GM12878 (cell line): ENCODE measurements around the gene ATP5MK. TPM values are rescaled to one million over a fixed set of nuclear protein-coding genes. Genes with fewer than 3 reads are reported as not detected.

Source experiments
- ASH2L ChIP-seq: fragments of 300-600, 200-600 bp; sonication (generic); IDR thresholded peaks from 2 replicates; pipeline ENCODE4 v1.6.1; 2017; ENCODE audit warnings: low read depth, mild to moderate bottlenecking, borderline replicate concordance
- CREB1 ChIP-seq: IDR thresholded peaks from 2 replicates; pipeline ENCODE4 v1.6.1; 2012; ENCODE audit warnings: low read depth, mild to moderate bottlenecking, inconsistent platforms
- CREM ChIP-seq: IDR thresholded peaks from 2 replicates; pipeline ENCODE4 v1.6.1; 2014; ENCODE audit warnings: antibody characterized with exemption, low read depth
- FOXM1 ChIP-seq: IDR thresholded peaks from 2 replicates; pipeline ENCODE4 v1.6.1; 2012; ENCODE audit warnings: low read depth, mild to moderate bottlenecking, inconsistent platforms, low read length, moderate library complexity
- GATAD2B ChIP-seq: fragments of 450-650 bp; conservative IDR thresholded peaks from 2 replicates; pipeline ENCODE4 v1.6.1; 2017; ENCODE audit warnings: low read depth, mild to moderate bottlenecking, moderate library complexity
- HCFC1 ChIP-seq: fragments of 150-350 bp; IDR thresholded peaks from 2 replicates; pipeline ENCODE4 v1.6.1; 2014; ENCODE audit warnings: low read length
- IKZF1 ChIP-seq: fragments of 450-650 bp; conservative IDR thresholded peaks from 2 replicates; pipeline ENCODE4 v1.6.1; 2017; ENCODE audit warnings: antibody characterized with exemption, mild to moderate bottlenecking
- KAT2A ChIP-seq: conservative IDR thresholded peaks from 2 replicates; pipeline ENCODE4 v1.6.1; 2011; ENCODE audit warnings: low read depth, low read length; ENCODE audit not compliant: control insufficient read depth
- LARP7 ChIP-seq: fragments of 450-650 bp; IDR thresholded peaks from 2 replicates; pipeline ENCODE4 v1.6.1; 2017; ENCODE audit warnings: mild to moderate bottlenecking
- MXI1 ChIP-seq: fragments of 150-350 bp; IDR thresholded peaks from 2 replicates; pipeline ENCODE4 v1.6.1; 2011; ENCODE audit warnings: low read depth, mild to moderate bottlenecking, inconsistent platforms, low read length, improper control_type of control experiment
- NFYA ChIP-seq: IDR thresholded peaks from 2 replicates; pipeline ENCODE4 v1.6.1; 2011; ENCODE audit warnings: low read depth, mild to moderate bottlenecking, low read length, improper control_type of control experiment, borderline replicate concordance
- NFYB ChIP-seq: IDR thresholded peaks from 2 replicates; pipeline ENCODE4 v1.6.1; 2011; ENCODE audit warnings: low read depth, mild to moderate bottlenecking, low read length, improper control_type of control experiment, moderate library complexity; ENCODE audit not compliant: insufficient read depth
- NR2C1 ChIP-seq: fragments of 450-650 bp; IDR thresholded peaks from 2 replicates; pipeline ENCODE4 v1.6.1; 2017; ENCODE audit warnings: antibody characterized with exemption, mild to moderate bottlenecking, moderate library complexity
- SPI1 ChIP-seq: IDR thresholded peaks from 2 replicates; pipeline ENCODE4 v1.6.1; 2011; ENCODE audit warnings: low read depth, mild to moderate bottlenecking, low read length, moderate library complexity, borderline replicate concordance; ENCODE audit not compliant: insufficient read depth
- TCF3 ChIP-seq: IDR thresholded peaks from 2 replicates; pipeline ENCODE4 v1.6.1; 2012; ENCODE audit warnings: low read depth, mild to moderate bottlenecking, low read length, borderline replicate concordance; ENCODE audit not compliant: insufficient read depth
- YY1 ChIP-seq: IDR thresholded peaks from 2 replicates; pipeline ENCODE4 v1.6.1; 2011; ENCODE audit warnings: low read depth, mild to moderate bottlenecking, low read length
- ZNF274 ChIP-seq: IDR thresholded peaks from one replicate; pipeline ENCODE4 v1.8.0; 2011; ENCODE audit not compliant: insufficient read length, insufficient read depth
- polyA plus RNA-seq, 11 experiments: library from polyadenylated mRNA; depleted of rRNA in 4 of 11; unstranded in 6 of 11; stranded (reverse) in 5 of 11; fragments of >200 nt; fragmentation: Nextera tagmentation in 4 of 11; fragmentation: Illumina TruSeq in 1 of 11; extraction: Ambion mirVana in 4 of 11; extraction: Trizol in 1 of 11; gene quantifications; 1 replicate in 1 of 11; 2 replicates in 10 of 11; pipeline versions ENCODE4 v1.2.1 to v1.2.3, GENCODE V29; 2011 to 2016; ENCODE audit warnings: inconsistent platforms in 2 of 11, missing spikeins in 2 of 11, low read depth in 1 of 11
- total RNA-seq, 4 experiments: library from RNA; depleted of rRNA in 3 of 4; stranded (reverse); fragments of >200 nt in 3 of 4; fragmentation: Illumina TruSeq in 1 of 4; extraction: Trizol in 1 of 4; gene quantifications; 2 replicates each; pipeline versions ENCODE4 v1.2.1 to v1.2.3, GENCODE V29; 2013 to 2021
- TF ChIP-seq, protein P1 (sequence below), 3 experiments: IDR thresholded peaks in 2 of 3; conservative IDR thresholded peaks in 1 of 3; 2 replicates each; pipeline ENCODE4 v1.5.1; 2011; ENCODE audit warnings: low read depth in 3 of 3, low read length in 3 of 3, mild to moderate bottlenecking in 3 of 3, control low read depth in 2 of 3, moderate library complexity in 2 of 3, inconsistent platforms in 1 of 3, mixed read lengths in 1 of 3; ENCODE audit not compliant: control insufficient read depth in 2 of 3, insufficient read depth in 1 of 3; ENCODE audit errors: extremely low read depth in 1 of 3
- TF ChIP-seq, protein P2 (sequence below): fragments of 450-650 bp; IDR thresholded peaks from 2 replicates; pipeline ENCODE4 v1.6.1; 2018; ENCODE audit warnings: borderline replicate concordance, mild to moderate bottlenecking; ENCODE audit not compliant: partially characterized antibody
- TF ChIP-seq, protein P3 (sequence below): fragments of 450-650 bp; conservative IDR thresholded peaks from 2 replicates; pipeline ENCODE4 v1.6.1; 2017; ENCODE audit warnings: mild to moderate bottlenecking, moderate library complexity

Gene ATP5MK
- total and polyA plus RNA-seq, 10 of the 15 experiments (the other 5 are each of a cell fraction or from before 2014, with no cell fraction given) = 240 to 1,790 (median 626) TPM

DNA sequence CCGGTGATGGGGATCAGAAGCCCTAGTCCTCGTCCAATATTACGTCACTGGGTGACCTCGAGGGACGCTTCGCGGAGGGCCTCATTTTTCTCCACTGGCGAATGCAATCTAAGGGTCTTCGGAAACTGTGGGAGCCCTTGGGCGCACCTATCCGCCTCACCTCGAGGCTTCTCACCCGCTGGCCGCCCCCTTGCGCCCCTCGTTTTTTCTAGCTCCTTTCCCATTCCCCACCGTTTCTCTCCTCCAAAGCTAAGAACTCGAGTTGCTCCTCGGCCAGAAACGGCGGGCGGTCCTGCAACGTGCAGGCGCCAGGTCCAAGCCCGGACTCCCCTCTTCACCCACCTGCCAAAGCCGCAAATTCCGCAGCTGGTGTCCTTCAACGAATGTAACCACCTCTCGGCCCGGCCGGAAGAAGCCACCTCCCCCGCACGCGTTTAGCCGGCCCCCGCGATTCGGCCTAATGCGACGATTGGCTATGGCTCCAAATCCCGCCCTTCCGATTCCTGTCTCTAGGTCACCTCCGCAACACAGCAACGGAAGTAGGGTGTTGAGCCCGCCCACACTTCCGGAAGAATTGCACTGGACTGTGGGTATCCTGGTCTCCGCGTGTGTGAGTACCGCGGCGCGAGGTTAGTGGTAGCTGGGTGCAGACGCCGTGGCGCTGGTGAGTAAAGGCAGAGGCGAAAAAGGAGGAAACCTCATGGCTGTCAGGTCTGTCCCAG, at the start of gene ATP5MK, which contains the start of gene PDCD11 (continued):
- TF ChIP-seq NR2C1 (peak; percentile 24; the same call in 1 of the 2 replicates), FOXM1 (no peak), GATAD2B (peak; percentile 56), MXI1 (peak; percentile 98), KAT2A (no peak), TCF3 (peak; percentile 95), CREB1 (peak; percentile 88), NFYB (peak; percentile 93), LARP7 (peak; percentile 46; the same call in 1 of the 2 replicates), HCFC1 (peak; percentile 65), YY1 (peak; percentile 68), IKZF1 (peak; percentile 76), ZNF274 (no peak), NFYA (no peak), ASH2L (0 out of 2 replicates have a peak, but pooled peaks have one; percentile 29), SPI1 (peak; percentile 20; the same call in 1 of the 2 replicates), CREM (peak; percentile 89)
- TF ChIP-seq, protein P1, sequence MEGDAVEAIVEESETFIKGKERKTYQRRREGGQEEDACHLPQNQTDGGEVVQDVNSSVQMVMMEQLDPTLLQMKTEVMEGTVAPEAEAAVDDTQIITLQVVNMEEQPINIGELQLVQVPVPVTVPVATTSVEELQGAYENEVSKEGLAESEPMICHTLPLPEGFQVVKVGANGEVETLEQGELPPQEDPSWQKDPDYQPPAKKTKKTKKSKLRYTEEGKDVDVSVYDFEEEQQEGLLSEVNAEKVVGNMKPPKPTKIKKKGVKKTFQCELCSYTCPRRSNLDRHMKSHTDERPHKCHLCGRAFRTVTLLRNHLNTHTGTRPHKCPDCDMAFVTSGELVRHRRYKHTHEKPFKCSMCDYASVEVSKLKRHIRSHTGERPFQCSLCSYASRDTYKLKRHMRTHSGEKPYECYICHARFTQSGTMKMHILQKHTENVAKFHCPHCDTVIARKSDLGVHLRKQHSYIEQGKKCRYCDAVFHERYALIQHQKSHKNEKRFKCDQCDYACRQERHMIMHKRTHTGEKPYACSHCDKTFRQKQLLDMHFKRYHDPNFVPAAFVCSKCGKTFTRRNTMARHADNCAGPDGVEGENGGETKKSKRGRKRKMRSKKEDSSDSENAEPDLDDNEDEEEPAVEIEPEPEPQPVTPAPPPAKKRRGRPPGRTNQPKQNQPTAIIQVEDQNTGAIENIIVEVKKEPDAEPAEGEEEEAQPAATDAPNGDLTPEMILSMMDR (IDR thresholded peaks at IDR 0.05 in 2 of 3, conservative IDR thresholded peaks at IDR 0.05 in 1 of 3; ENCODE audit: control insufficient read depth in 2 of 3, extremely low read depth in 1 of 3, insufficient read depth in 1 of 3, low read depth in 3 of 3, low read length in 3 of 3) = peak; percentile 16 to 35 (median 31); a peak in 3 of 6 replicates
- TF ChIP-seq, protein P2, sequence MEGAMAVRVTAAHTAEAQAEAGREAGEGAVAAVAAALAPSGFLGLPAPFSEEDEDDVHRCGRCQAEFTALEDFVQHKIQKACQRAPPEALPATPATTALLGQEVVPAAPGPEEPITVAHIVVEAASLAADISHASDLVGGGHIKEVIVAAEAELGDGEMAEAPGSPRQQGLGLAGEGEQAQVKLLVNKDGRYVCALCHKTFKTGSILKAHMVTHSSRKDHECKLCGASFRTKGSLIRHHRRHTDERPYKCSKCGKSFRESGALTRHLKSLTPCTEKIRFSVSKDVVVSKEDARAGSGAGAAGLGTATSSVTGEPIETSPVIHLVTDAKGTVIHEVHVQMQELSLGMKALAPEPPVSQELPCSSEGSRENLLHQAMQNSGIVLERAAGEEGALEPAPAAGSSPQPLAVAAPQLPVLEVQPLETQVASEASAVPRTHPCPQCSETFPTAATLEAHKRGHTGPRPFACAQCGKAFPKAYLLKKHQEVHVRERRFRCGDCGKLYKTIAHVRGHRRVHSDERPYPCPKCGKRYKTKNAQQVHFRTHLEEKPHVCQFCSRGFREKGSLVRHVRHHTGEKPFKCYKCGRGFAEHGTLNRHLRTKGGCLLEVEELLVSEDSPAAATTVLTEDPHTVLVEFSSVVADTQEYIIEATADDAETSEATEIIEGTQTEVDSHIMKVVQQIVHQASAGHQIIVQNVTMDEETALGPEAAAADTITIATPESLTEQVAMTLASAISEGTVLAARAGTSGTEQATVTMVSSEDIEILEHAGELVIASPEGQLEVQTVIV = peak; percentile 82
- TF ChIP-seq, protein P3, sequence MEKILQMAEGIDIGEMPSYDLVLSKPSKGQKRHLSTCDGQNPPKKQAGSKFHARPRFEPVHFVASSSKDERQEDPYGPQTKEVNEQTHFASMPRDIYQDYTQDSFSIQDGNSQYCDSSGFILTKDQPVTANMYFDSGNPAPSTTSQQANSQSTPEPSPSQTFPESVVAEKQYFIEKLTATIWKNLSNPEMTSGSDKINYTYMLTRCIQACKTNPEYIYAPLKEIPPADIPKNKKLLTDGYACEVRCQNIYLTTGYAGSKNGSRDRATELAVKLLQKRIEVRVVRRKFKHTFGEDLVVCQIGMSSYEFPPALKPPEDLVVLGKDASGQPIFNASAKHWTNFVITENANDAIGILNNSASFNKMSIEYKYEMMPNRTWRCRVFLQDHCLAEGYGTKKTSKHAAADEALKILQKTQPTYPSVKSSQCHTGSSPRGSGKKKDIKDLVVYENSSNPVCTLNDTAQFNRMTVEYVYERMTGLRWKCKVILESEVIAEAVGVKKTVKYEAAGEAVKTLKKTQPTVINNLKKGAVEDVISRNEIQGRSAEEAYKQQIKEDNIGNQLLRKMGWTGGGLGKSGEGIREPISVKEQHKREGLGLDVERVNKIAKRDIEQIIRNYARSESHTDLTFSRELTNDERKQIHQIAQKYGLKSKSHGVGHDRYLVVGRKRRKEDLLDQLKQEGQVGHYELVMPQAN = peak; percentile 90
